GM12801 (cell line): ENCODE data around the gene GAS1.

Source experiments
- TF ChIP-seq, protein P1 (sequence below): IDR thresholded peaks from one replicate; pipeline ENCODE4 v1.5.1; 2011; ENCODE audit warnings: control low read depth; ENCODE audit not compliant: insufficient read length; ENCODE audit errors: extremely low read depth

The GAS1 gene

DNA sequence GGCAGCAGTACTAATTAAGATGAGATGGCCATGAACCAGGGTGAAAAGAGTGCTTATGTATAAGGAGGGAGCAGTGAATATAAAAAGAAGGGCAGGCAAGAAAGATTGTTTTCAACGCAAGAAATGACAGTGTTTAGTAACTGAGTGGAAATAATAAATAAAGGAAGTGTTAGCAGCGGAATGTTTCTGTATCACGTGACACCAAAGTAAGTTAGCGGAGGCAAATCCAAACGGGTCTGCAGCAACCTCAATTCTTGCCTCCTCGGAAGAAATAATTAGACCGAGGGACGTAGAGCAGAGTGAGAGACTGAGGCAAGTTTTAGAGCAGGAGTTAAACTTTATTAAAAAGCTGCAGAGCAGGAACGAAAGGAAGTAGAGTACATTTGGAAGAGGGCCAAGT, 15.4 kb upstream of the GAS1 start:
- TF ChIP-seq, protein P1, sequence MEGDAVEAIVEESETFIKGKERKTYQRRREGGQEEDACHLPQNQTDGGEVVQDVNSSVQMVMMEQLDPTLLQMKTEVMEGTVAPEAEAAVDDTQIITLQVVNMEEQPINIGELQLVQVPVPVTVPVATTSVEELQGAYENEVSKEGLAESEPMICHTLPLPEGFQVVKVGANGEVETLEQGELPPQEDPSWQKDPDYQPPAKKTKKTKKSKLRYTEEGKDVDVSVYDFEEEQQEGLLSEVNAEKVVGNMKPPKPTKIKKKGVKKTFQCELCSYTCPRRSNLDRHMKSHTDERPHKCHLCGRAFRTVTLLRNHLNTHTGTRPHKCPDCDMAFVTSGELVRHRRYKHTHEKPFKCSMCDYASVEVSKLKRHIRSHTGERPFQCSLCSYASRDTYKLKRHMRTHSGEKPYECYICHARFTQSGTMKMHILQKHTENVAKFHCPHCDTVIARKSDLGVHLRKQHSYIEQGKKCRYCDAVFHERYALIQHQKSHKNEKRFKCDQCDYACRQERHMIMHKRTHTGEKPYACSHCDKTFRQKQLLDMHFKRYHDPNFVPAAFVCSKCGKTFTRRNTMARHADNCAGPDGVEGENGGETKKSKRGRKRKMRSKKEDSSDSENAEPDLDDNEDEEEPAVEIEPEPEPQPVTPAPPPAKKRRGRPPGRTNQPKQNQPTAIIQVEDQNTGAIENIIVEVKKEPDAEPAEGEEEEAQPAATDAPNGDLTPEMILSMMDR = no peak

DNA sequence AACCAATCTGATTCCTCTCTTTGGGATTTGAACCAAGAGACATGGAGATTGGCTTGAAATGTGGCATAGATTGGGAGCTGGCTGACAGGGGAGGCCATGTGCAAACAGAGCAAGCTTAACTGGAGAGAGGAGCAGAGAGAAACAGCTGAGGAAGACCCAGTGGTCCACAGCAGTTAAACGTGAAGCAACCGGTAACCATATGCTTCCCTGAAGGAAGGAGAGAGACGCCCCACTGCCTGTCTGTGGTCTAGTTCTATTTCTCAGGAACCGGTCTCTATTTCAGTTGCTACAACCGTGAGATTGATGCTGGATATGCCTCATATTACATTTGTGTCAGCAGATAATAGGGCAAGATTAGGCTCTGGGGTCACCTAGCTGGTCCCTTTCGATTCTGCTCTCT, 13.6 kb upstream of the GAS1 start:
- TF ChIP-seq, protein P1 = no peak

DNA sequence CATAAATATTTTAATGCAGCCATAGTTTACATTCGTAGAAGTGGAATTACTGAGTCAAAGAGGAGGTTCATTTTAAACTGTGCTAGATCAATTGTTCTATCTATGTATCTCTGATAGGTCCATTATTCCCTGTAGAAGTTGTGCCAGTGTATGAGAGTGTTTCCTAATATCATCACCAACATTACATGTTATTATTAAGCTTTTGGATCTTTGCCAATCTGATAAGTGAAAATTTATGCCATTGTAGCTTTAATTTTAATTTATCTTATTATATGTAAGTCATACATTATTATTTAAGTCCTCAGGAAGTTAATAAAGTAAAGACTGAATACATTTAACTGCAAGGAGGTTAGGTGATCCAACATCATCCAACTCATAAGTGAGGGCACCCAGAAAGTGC, 10.9 kb upstream of the GAS1 start:
- TF ChIP-seq, protein P1 = no peak

DNA sequence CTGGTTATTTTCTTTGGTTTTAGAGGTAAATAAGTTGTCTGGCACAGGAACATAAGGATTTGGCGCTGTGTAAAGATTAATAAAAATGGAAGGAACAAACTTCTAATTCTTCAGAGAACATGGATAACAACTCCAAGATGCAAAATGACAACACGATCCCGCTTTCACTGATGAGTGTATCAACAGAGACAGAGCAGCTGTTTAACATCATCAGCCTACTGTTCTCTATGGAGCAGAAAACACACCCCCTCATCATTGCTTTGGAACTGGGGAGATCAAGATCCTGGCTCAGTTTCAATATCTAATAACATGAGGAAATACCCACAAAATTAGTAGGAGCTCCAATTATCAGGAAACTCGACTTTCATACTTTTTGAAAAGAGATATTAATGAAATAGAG, 8.3 kb upstream of the GAS1 start:
- TF ChIP-seq, protein P1 = no peak

DNA sequence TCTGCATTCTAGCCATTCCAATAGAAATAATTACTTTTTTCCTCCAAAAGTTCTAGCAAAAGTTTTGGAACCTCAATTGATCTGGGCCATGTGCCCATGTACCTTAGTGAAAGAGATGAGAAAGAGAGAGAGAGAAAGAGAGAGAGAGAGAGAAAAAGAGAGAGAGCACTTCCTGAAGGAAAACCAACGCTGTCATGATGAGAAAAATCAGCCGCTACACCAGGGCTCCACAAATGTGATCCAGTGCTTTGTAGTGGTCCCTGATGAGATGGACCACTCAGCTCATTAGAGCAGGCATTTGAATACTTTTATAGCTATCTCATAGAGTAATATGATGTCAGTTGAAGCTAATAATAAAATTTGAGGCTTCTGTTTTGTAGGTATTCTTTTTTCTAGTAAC, 7.7 kb upstream of the GAS1 start:
- TF ChIP-seq, protein P1 = no peak

DNA sequence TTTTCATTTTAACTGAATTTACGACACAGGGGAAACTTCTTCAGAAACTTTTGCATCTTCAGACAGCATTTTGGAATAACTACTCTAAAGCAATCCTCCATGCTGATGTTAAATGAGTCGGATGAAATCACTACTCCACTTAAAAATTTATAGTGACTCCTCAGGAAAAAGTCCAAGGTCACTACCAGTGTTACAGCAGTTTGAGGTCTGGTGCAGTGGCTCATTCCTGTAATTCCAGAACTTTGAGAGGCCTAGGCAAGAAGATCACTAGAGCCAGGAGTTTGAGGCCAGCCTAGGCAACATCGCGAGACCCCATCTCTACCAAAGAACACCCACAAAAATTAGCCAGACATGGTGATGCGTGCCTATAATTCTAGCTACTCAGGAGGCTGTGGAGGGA, 5.9 kb upstream of the GAS1 start:
- TF ChIP-seq, protein P1 = no peak

DNA sequence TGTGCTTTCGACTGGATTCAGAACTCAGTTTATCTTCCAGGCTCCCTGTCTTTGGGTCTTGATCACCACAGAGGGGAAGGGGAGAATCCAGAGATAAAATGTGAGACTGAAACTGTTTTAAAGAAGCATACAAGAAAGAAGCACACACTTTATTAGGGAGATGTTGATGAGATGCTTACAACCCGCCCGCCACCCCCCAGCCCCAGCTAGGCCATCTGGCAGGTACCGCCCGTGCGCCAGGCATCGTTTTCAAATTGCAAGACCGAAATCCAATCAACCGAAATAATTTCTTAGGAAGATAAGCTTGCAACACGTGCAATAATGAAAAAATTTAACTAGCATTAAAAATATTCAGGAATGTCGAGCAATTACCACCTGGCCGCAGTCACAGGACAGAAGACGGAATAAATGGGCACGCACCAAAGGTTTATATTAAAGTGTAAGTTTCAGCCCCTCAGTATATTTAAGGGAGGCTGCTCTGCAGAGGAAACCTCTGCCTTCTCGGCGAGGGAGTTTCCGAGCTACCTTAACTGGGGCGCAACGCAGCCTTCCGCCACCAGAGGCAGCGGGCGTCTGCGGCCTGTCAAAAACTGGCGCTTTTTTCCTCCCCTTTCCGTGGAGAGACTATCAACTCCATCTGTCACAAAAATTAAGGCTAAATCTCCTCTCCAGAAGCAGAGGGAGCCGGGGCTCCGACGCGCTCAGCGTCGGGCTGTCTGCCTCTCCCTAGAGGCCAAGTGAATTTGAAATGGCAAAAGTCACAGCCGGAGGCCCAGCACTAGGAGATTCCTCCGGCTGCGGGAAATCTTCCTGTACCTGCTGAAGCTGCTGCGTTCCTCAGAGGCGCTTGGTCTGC, 996 bp upstream of the GAS1 start:
- TF ChIP-seq, protein P1 = no peak
